ENCODE data around the gene DNAI7.

GRCh38 chr12:25236626-25237025 is 41.7 kb upstream of the DNAI7 start:
- no peak for TF ChIP-seq ZNF713 (CRISPR knock-in tag; IDR thresholded peaks at IDR 0.05)
- no peak for TF ChIP-seq REST (IDR thresholded peaks at IDR 0.05; ENCODE audit: borderline replicate concordance in 1 of 2, low read depth in 1 of 2, low read length in 2 of 2)
- no peak for TF ChIP-seq NFIC (IDR thresholded peaks at IDR 0.05; ENCODE audit: low read length)
- TF ChIP-seq NFYB (CRISPR knock-in tag; IDR thresholded peaks at IDR 0.05) = no peak
- TF ChIP-seq KLF16 (CRISPR knock-in tag; IDR thresholded peaks at IDR 0.05) = no peak
- no peak for TF ChIP-seq HDAC6 (IDR thresholded peaks at IDR 0.05; ENCODE audit: low read depth, low read length)
- no peak for TF ChIP-seq ATF2 (CRISPR knock-in tag; IDR thresholded peaks at IDR 0.05)
- TF ChIP-seq SRF (IDR thresholded peaks at IDR 0.05; ENCODE audit: low read depth, low read length) = no peak
- no peak for TF ChIP-seq ZC3H13 (CRISPR knock-in tag; IDR thresholded peaks at IDR 0.05)
